Measurements from ENCODE around the gene IL12RB2. TPM values are rescaled to one million over a fixed set of nuclear protein-coding genes. Genes with fewer than 3 reads are reported as not detected.

The IL12RB2 gene
- total and polyA plus RNA-seq, 8 donors, result 0.48 to 1.2 (median 0.69) TPM

GRCh38 chr1:67336783-67337182, 29.1 kb downstream of the IL12RB2 start:
- H3K36me3 ChIP-seq, result no peaks in the 10 kb centered on the region
- H3K27me3 ChIP-seq, result no peaks in the 10 kb centered on the region
- intact Hi-C loops (cut with DNase I), result no loop called here
- ATAC-seq (no peak), DNase-seq (no peak)
- no peak overlapping the region for H3K4me3 ChIP-seq
- H3K9me3 ChIP-seq, result no peaks in the 10 kb centered on the region
- H3K27ac ChIP-seq, result no peak overlapping the region
- no peaks in the 10 kb centered on the region for H3K4me1 ChIP-seq
- no peak for TF ChIP-seq CTCF (IDR thresholded peaks at IDR 0.05)

- no peak for TF ChIP-seq CTCF (IDR thresholded peaks at IDR 0.05)
Measured at GRCh38 chr1:67338642-67339041, 31.0 kb downstream of the IL12RB2 start.

GRCh38 chr1:67339623-67340343, 32.1 kb downstream of the IL12RB2 start:
- intact Hi-C loops (cut with DNase I), result no loop called here
- H3K4me1 ChIP-seq, result no peaks in the 10 kb centered on the region
- no peak overlapping the region for H3K4me3 ChIP-seq
- ATAC-seq (peak; percentile 18), DNase-seq (no peak)
- no peaks in the 10 kb centered on the region for H3K9me3 ChIP-seq
- H3K27me3 ChIP-seq, result no peaks in the 10 kb centered on the region
- H3K27ac ChIP-seq, result no peak overlapping the region
- H3K36me3 ChIP-seq, result no peaks in the 10 kb centered on the region
- TF ChIP-seq CTCF (IDR thresholded peaks at IDR 0.05), result no peak

More at GRCh38 chr1:67338642-67339041, 31.0 kb downstream of the IL12RB2 start:
- Histone ChIP-seq H3K36me3 (no peaks in the 10 kb centered on the region), H3K4me3 (no peak overlapping the region), H3K9me3 (no peaks in the 10 kb centered on the region), H3K27me3 (no peaks in the 10 kb centered on the region), H3K27ac (no peak overlapping the region), H3K4me1 (no peaks in the 10 kb centered on the region)
- DNase-seq (no peak), ATAC-seq (no peak)
- intact Hi-C loops (cut with DNase I), result no loop called here

GRCh38 chr1:67342076-67342890, 34.6 kb downstream of the IL12RB2 start:
- ATAC-seq, result no peak
- Histone ChIP-seq H3K27ac (no peak overlapping the region), H3K9me3 (no peaks in the 10 kb centered on the region), H3K36me3 (no peaks in the 10 kb centered on the region), H3K4me3 (no peak overlapping the region), H3K27me3 (no peaks in the 10 kb centered on the region), H3K4me1 (no peaks in the 10 kb centered on the region)
- intact Hi-C loops (cut with DNase I), result no loop called here
- no peak for DNase-seq
- TF ChIP-seq CTCF (IDR thresholded peaks at IDR 0.05), result no peak

GRCh38 chr1:67345556-67345955, 37.9 kb downstream of the IL12RB2 start:
- Histone ChIP-seq H3K9me3 (no peaks in the 10 kb centered on the region), H3K4me1 (no peaks in the 10 kb centered on the region), H3K36me3 (no peaks in the 10 kb centered on the region), H3K27ac (no peak overlapping the region), H3K4me3 (no peak overlapping the region), H3K27me3 (no peaks in the 10 kb centered on the region)
- no peak for TF ChIP-seq CTCF (IDR thresholded peaks at IDR 0.05)
- ATAC-seq (no peak), DNase-seq (no peak)
- intact Hi-C loops (cut with DNase I), result loop anchor here in 1 of 2 donors (5.0 kb wide), 1 partner anchor 147 kb away; no protein-coding TSS in a partner anchor
